GM18505 (cell line): ENCODE results near the gene ATG4B.
"Not testable (repeated sequence)": the region's sequence is repeated elsewhere in the genome, so short reads cannot be mapped to it uniquely, and the experiment has no call there.

Experiments used
- ATAC-seq: cut with Tn5 transposase; IDR thresholded peaks from one replicate; pipeline ENCODE4 v1.9.1; 2021; ENCODE audit not compliant: unreplicated experiment
- POLR2A ChIP-seq: IDR thresholded peaks from 4 replicates; pipeline ENCODE4 v1.6.1; 2011; ENCODE audit warnings: borderline replicate concordance; ENCODE audit not compliant: insufficient read depth, insufficient read length; ENCODE audit errors: extremely low read depth

Gene ATG4B

GRCh38 chr2:241637018-241637794 lies at the start of gene ATG4B, which contains the start of gene THAP4:
Gene ATG4B, plus strand, starts transcription at chr2:241637693. Its CDS starts 22 bp downstream, at chr2:241637715.
Gene THAP4, minus strand, starts transcription at chr2:241637158. Its CDS starts 141 bp downstream, at chr2:241637017.
- peak; percentile 55 for ATAC-seq
- peak; percentile 89 for TF ChIP-seq POLR2A

GRCh38 chr2:241589863-241590262 lies 47.6 kb upstream of the ATG4B start:
- not testable (repeated sequence) for ATAC-seq

GRCh38 chr2:241590496-241591455 lies 46.7 kb upstream of the ATG4B start:
- ATAC-seq = not testable (repeated sequence)

GRCh38 chr2:241592126-241592845 lies 45.2 kb upstream of the ATG4B start:
- ATAC-seq = no peak
- no peak for TF ChIP-seq POLR2A

DNA sequence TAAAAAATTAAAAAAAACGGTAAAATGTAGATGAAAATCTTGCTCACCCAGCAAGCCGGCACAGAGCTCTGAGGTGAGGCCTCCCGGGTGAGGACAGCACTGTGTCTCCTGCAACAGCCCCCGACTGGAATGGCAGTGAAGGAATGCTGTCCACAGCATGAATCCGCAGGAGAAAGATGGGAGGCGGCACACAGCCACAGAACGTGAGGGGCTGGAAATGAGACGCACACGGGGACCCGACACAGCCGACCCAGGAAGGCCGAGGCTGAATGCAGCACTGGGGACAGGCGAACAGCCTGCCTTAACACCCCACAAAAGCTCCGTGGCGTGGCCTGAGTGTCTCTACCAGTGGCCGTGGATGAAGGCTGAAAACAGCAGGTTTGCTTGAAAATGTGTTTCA lies 44.2 kb upstream of the ATG4B start:
- TF ChIP-seq POLR2A = no peak
- no peak for ATAC-seq

- no peak for TF ChIP-seq POLR2A
- ATAC-seq = no peak
These were observed 41.8 kb upstream of the ATG4B start for GRCh38 chr2:241595600-241596140.

DNA sequence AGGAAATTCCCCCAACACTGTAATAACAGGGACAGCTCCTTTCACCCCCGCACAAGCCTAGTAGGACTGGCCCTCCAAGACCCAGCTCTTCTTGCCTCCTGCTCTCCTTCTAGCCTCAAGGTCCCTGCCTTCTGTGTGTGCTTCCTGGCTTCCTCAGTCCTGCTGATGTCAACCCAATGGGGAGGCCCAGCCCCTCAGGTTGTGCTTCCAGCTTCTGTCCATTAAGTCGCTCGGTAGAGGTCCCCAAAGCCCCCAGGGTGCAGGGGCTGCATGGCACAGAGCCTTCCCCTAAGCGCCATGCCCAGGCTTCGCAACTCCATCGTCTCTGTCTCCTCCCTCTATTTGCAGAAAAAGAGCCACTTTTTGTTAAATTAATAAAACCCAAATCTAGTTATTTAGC lies 39.9 kb upstream of the ATG4B start:
- TF ChIP-seq POLR2A = no peak
- ATAC-seq = no peak

GRCh38 chr2:241598061-241598460 lies 39.4 kb upstream of the ATG4B start:
- TF ChIP-seq POLR2A = no peak
- no peak for ATAC-seq

DNA sequence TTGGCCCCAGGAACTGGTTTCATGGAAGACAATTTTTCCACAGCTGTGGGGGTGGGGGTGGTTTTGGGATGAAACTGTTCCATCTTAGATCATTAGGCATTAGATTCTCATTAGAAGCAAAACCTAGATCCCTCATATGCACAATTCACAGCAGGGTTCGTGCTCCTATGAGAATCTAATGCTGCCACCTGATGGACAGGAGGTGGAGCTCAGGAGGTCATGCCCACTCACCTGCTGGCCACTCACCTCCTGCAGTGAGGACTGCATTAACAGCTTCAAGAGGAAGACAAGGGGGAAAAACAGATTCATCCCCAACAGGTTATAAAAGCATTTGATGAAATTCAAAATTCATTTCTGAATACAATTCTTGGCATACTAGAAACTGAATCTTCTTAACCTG lies 39.0 kb upstream of the ATG4B start:
- no peak for TF ChIP-seq POLR2A
- no peak for ATAC-seq

GRCh38 chr2:241599615-241600014 lies 37.9 kb upstream of the ATG4B start:
- TF ChIP-seq POLR2A = no peak
- no peak for ATAC-seq

DNA sequence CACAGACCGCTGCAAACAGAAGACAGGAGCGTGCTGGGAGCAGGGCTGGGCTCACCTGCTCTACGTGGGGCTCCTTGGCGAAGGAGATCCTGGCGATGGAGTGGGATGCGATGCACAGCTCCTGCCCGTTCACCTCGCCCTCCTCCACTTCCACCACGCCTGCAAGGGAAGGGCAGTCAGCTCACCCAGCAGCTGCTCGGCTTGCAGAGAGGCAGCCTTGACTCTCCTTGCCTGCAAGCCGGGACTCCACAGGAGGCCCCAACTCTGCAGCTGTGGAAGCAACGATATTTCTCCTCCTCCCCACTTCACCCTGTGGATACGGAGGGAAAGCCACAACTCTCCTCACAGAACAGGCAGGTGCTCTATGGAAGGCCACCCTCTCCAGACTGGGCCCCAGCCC lies 35.7 kb upstream of the ATG4B start:
- TF ChIP-seq POLR2A = no peak
- no peak for ATAC-seq

DNA sequence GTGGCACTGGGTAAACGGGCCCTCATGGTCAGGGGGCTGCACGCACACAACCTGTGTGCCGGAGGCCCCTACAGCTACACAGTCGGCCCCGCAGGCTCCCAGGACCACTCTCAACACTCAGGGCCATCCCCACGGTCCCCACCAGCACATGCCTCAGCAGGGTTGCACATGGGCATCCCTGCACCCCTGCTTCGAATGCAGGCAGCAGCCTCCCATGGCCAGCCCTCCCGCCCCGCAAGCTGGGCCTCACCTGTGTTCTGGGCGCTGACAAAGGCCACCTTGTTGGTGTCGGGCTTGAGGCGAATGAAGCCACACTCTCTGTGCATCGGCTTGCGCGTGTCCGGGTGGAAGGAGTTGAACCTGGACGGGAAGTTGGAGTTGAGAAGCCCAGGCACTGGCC lies 34.8 kb upstream of the ATG4B start:
- ATAC-seq = no peak
- TF ChIP-seq POLR2A = no peak

- no peak for ATAC-seq
- no peak for TF ChIP-seq POLR2A
These were observed 33.8 kb upstream of the ATG4B start for GRCh38 chr2:241603686-241604085.

GRCh38 chr2:241606186-241606585 lies 31.3 kb upstream of the ATG4B start:
- TF ChIP-seq POLR2A = no peak
- ATAC-seq = no peak
